Duodenal mucosa (tissue), 2 donors: ENCODE measurements around the gene RAD18.

ENCODE experiments used
- H3K27ac ChIP-seq: one replicate; pipeline ENCODE4 v1.7.0; 2013; ENCODE audit warnings: low read depth, low read length
- H3K27me3 ChIP-seq, 2 donors: one replicate each; pipeline ENCODE4 v1.7.0; 2013; ENCODE audit warnings: low read length in 2 of 2, control low read depth in 1 of 2; ENCODE audit not compliant: insufficient read depth in 2 of 2, control insufficient read depth in 1 of 2
- H3K36me3 ChIP-seq, 2 donors: one replicate each; pipeline ENCODE4 v1.7.0; 2013; ENCODE audit warnings: low read length in 2 of 2, control low read depth in 1 of 2; ENCODE audit not compliant: insufficient read depth in 2 of 2, control insufficient read depth in 1 of 2
- H3K4me1 ChIP-seq, 2 donors: one replicate each; pipeline ENCODE4 v1.7.0; 2013; ENCODE audit warnings: low read length in 2 of 2, control low read depth in 1 of 2; ENCODE audit not compliant: insufficient read depth in 2 of 2, control insufficient read depth in 1 of 2
- H3K4me3 ChIP-seq, 2 donors: one replicate each; pipeline ENCODE4 v1.7.0; 2013; ENCODE audit warnings: low read length in 2 of 2, low read depth in 1 of 2
- H3K9ac ChIP-seq, 2 donors: one replicate each; pipeline ENCODE4 v1.7.0; 2013; ENCODE audit warnings: low read length in 2 of 2, low read depth in 1 of 2
- H3K9me3 ChIP-seq, 2 donors: one replicate each; pipeline ENCODE4 v1.7.0; 2013; ENCODE audit warnings: low read length in 2 of 2, control low read depth in 1 of 2; ENCODE audit not compliant: control insufficient read depth in 1 of 2

Gene RAD18

DNA sequence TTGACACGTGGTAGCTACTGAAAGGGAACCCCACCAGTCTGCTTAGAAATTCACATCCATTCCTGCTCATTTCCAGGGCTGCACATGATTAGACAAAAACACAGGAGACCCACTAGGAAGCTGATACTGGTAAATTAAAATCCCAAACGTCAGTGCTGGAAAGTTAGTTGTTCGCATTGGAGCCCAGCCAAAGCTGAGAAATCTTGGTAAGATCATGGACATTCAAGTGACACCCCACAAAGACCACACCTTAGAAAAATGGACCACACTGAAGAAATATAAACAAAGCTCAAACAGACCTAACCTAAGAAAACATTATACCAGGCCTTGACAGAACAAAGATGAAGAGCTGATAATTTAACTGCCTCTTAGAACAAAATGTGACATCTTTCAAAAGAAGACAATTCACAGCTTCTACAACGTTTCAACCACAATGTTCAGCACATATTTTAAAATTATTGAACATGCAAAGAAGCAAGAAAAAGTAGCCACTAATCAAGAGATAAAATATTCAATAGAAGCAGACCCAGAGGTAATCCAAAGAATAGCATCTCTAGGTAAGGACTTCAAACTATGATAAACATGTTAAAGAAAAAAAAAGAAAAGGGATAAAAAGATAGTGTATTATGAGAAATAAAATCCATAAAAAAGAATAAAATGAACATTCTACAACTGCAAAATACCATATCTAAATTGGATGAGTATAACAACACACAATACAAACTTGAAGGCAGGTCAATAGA lies 20.4 kb downstream of the RAD18 start:
- Histone ChIP-seq H3K9me3 (no peaks in the 10 kb centered on the region), H3K27me3 (no peaks in the 10 kb centered on the region), H3K36me3 (peaks cover 21 to 35% of the 10 kb centered on the region in 2 donors), H3K27ac (no peak overlapping the region), H3K9ac (no peak overlapping the region), H3K4me3 (no peak overlapping the region), H3K4me1 (no peaks in the 10 kb centered on the region)

DNA sequence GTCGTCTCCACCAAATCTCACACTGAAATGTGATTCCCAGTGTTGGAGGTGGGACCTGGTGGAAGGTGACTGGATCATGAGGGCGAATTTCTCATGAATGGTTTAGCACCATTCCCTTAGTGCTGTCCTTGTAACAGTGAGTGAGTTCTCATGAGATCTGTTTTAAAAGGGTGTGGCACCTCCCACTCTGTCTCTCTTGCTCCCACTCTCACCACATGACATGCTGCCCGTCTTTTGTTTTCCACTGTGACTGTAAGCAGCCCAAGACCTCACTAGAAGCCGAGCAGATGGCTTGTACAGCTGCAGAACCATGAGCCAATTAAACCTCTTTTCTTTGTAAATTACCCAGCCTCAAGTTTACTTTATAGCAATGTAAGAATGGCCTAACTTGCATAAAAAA lies 21.2 kb downstream of the RAD18 start:
- no peaks in the 10 kb centered on the region for H3K9me3 ChIP-seq
- H3K27ac ChIP-seq, result no peak overlapping the region
- no peak overlapping the region for H3K4me3 ChIP-seq
- H3K9ac ChIP-seq, result no peak overlapping the region
- H3K36me3 ChIP-seq, result peaks cover 21 to 35% of the 10 kb centered on the region in 2 donors
- H3K27me3 ChIP-seq, result no peaks in the 10 kb centered on the region
- no peaks in the 10 kb centered on the region for H3K4me1 ChIP-seq

DNA sequence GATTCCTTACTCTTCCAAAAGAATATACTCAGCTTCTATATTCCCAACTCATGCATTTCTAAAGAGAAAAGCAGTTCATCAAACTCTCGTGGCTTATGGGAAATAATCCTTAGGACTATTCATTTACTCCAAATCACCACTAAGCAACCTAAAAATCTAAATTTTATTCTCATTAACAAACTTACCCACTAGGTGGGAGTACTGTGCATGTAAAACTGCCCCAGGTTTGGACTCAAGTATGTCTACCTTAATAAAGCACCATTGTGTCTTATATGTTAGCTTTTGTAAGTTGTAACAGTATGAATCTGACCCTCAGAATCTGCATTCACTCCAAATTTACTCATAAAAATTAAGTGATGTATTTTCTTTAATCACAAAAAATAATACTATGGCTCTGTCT lies 25.3 kb downstream of the RAD18 start:
- no peaks in the 10 kb centered on the region for H3K4me1 ChIP-seq
- H3K36me3 ChIP-seq, result peaks cover 34 to 37% of the 10 kb centered on the region in 2 donors
- H3K4me3 ChIP-seq, result no peak overlapping the region
- no peaks in the 10 kb centered on the region for H3K27me3 ChIP-seq
- H3K9me3 ChIP-seq, result no peaks in the 10 kb centered on the region
- H3K27ac ChIP-seq, result no peak overlapping the region
- H3K9ac ChIP-seq, result no peak overlapping the region

DNA sequence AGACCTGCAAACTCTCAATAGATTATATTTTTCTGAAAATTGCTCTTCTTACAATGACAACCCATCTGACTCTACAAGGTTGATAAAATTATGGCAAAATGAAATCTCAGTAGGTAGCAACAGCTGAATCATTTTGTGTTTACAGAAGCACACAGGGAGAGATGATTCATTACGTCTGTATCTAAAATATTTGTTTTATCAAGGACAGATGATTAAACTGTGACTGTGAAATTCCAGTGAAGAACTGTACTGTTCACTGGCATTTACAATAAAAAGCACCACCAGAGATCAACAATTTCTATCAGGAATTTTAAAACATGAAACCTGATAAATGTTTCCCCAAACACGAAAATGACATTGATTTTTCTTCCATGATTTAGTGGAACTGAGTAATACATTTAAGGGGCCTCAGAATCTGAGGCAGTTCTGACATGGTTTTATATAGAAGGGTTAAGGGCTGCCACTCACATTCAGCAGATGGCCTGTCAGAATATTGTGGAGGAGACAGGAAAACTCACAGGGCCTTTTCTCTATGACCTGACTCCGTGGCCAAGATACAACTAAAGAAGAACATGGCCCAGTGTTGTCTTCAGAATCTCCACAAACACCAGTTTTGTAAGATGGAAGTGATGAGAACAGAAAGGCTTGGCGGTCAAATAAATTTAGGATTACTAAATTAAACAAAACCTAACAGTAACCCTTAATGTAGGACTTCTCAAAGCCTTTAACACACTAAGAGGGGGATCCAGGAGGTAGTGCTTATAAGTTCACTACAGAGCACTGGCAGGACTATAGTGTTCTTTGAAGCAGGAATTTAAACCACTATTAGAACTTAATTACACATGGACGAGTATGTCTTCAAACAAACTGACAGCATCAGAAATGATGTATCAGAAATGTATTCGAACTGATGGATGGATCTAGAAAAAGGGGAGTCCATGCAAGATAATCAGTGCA lies 25.9 kb downstream of the RAD18 start:
- no peaks in the 10 kb centered on the region for H3K4me1 ChIP-seq
- no peak overlapping the region for H3K9ac ChIP-seq
- H3K4me3 ChIP-seq, result no peak overlapping the region
- no peaks in the 10 kb centered on the region for H3K27me3 ChIP-seq
- H3K27ac ChIP-seq, result no peak overlapping the region
- H3K36me3 ChIP-seq, result peaks cover 30 to 37% of the 10 kb centered on the region in 2 donors
- H3K9me3 ChIP-seq, result no peaks in the 10 kb centered on the region

DNA sequence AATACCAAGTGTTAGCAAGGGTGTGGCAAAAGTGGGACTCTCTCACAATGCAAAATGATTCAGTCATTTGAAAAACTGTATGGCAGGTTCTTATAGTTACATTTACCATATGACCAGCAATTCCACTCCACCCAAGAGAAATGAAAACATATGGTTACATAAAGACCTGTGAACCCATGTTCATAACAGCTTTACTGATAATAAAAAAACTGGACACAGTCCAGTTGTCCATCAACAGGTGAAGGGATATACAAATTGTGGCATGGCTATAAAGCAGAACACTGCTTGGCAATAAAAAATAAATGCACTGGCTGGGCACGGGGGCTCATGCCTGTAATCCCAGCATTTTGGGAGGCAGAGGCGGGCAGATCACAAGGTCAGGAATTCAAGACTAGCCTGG lies 30.8 kb downstream of the RAD18 start:
- Histone ChIP-seq H3K9ac (no peak overlapping the region), H3K36me3 (peaks cover 14 to 17% of the 10 kb centered on the region in 2 donors), H3K27me3 (no peaks in the 10 kb centered on the region), H3K9me3 (no peaks in the 10 kb centered on the region), H3K27ac (no peak overlapping the region), H3K4me1 (no peaks in the 10 kb centered on the region), H3K4me3 (no peak overlapping the region)

DNA sequence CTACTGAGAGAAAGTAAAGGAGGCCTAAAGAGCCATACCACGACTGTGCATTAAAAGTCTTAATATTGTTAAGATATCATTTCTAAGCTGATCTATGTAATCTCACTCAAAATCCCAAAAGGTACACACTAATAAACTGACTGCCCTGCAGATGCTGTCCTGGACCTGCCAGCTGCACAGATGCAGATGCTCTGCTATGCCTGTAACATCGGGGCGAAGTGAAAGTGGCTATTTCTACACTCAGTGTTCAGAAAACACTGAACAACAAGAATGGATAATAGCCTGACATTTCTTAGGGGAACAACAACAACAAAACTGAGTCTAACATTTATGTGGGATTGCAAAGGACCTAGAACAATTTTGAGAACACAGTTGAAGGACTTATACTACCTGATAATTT lies 31.9 kb downstream of the RAD18 start:
- Histone ChIP-seq H3K9ac (no peak overlapping the region), H3K4me1 (no peaks in the 10 kb centered on the region), H3K27ac (no peak overlapping the region), H3K27me3 (no peaks in the 10 kb centered on the region), H3K9me3 (no peaks in the 10 kb centered on the region), H3K4me3 (no peak overlapping the region), H3K36me3 (peaks cover 13 to 14% of the 10 kb centered on the region in 2 donors)

DNA sequence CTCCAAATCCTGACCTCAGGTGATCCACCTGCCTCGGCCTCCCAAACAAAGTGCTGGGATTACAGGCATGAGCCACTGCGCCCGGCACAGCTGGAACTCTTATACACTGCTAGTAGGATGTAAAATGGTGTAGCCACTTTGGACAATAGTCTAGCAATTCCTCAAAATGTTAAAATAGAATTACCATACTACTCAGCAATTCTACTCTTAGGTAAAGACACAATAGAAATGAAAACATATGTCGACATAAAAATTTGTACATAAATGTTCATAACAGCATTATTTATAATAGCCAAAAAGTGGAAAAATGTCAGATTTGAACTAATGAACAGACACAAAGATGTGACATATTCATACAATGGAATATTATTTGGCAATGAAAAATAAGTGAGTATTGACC lies 33.4 kb downstream of the RAD18 start:
- H3K36me3 ChIP-seq, result peaks cover 6 to 8% of the 10 kb centered on the region in 2 donors
- H3K9me3 ChIP-seq, result no peaks in the 10 kb centered on the region
- no peak overlapping the region for H3K4me3 ChIP-seq
- H3K9ac ChIP-seq, result no peak overlapping the region
- H3K27me3 ChIP-seq, result no peaks in the 10 kb centered on the region
- no peaks in the 10 kb centered on the region for H3K4me1 ChIP-seq
- no peak overlapping the region for H3K27ac ChIP-seq

DNA sequence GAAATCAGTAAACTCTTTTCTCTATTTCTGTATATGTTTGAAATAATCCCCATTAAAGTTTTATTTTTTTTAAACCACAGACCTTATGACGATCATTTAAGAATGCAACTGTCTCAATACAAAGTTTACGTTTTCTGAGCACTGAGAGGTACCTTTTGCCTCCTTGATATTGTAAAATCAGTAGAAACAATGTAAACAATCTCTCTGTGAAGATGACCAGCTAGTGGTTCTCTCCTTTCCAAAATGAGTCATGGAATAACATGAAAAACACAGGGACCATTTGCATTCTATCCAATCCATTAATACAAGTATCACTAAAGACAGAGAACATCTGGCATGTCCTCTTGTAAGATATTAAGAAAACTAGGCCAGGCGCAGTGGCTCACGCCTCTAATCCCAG lies 48.8 kb downstream of the RAD18 start:
- H3K36me3 ChIP-seq, result no peaks in the 10 kb centered on the region
- H3K4me3 ChIP-seq, result no peak overlapping the region
- no peak overlapping the region for H3K9ac ChIP-seq
- no peak overlapping the region for H3K27ac ChIP-seq
- H3K4me1 ChIP-seq, result no peaks in the 10 kb centered on the region
- H3K27me3 ChIP-seq, result no peaks in the 10 kb centered on the region
- H3K9me3 ChIP-seq, result no peaks in the 10 kb centered on the region

DNA sequence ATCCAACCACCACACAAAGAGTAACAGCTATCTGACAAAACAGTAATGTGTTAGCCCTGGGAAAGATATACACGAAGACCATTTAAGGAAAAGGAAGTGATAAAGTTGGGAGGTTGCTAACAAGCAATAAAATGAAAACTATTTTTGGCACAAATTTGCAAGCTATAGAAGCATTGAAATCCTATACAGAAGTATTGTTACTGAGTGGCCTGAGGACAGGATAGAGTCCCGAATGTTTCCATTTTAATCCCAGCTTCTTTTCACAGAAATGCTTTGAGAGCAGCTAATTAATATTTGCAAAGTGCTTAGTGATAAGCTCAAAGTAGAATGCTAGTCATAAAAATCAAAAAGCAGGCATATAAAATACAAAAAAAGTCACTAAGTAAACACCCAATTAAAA lies 51.5 kb downstream of the RAD18 start:
- no peak overlapping the region for H3K27ac ChIP-seq
- H3K9ac ChIP-seq, result no peak overlapping the region
- no peaks in the 10 kb centered on the region for H3K27me3 ChIP-seq
- H3K4me1 ChIP-seq, result no peaks in the 10 kb centered on the region
- no peak overlapping the region for H3K4me3 ChIP-seq
- H3K9me3 ChIP-seq, result no peaks in the 10 kb centered on the region
- peaks cover 3 to 16% of the 10 kb centered on the region in 2 donors for H3K36me3 ChIP-seq

DNA sequence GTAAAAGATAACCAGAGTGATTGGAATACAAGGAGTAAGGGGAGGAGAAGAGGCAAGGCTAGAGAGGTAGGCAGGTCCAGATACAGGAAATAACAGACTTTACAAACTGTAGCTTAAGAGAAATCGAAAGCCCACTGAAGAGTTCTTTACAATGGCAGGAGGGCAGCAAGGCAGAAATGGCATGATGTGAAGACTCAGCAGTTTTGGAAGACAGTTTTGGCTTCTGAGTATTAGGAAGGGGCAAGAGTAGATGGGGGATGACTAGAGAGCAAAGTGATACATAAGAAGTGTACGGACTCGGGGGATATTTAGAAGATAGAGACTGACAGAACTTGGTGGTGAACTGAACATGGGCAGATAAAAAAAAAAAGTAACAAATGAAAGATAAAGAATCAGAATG lies 54.1 kb downstream of the RAD18 start:
- Histone ChIP-seq H3K9me3 (no peaks in the 10 kb centered on the region), H3K36me3 (peaks cover 4 to 19% of the 10 kb centered on the region in 2 donors), H3K27ac (no peak overlapping the region), H3K27me3 (no peaks in the 10 kb centered on the region), H3K9ac (no peak overlapping the region), H3K4me3 (no peak overlapping the region), H3K4me1 (no peaks in the 10 kb centered on the region)
